ENCODE measurements around the gene OR2Y1. TPM values are rescaled to one million over a fixed set of nuclear protein-coding genes. Genes with fewer than 3 reads are reported as not detected.

The OR2Y1 gene
- total RNA-seq, 1 donor, result not detected

DNA sequence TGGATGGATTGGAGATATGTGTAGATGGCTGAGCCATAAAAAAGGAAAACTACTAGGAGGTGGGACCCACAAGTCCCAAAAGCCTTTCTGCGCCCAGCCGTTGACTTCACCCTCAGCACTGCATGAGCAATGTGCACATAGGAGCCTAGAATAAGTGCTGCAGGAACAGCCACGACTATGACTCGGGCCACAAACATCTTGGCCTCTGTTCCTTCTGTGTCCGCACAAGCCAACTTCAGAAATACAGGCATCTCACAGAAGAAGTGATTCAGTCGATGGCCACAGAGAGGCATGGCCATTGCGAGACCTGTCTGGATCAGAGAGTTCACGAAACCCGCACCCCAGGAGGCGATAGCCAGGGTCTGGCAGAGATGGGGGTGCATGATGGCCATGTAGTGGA is 587 bp downstream of the OR2Y1 start:
- no peak overlapping the region for H3K4me3 ChIP-seq (ENCODE audit: low read depth, low read length)
- DNase-seq (ENCODE audit: low read depth), result peak; percentile 3
- TF ChIP-seq CTCF (IDR thresholded peaks at IDR 0.05; ENCODE audit: insufficient read depth, low read length), result no peak

DNA sequence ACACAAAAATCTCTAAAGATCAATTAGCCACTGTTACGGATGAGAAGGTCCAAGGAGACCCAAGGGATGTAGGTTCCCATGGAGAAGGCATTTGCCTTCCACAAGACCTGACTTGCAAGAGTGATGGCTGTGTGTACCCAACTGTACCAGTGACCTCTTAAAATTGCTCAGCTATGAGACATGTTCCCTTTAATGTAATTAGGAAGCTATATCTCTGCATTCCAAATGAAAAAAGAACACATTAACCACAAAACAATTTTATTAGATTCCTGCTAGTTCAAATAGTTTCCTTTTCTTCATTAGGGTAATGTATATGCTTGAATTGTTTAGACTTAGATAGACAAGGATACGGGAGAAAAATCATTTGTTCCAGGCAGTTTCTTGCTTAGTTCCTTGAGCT is 3.3 kb downstream of the OR2Y1 start:
- no peak overlapping the region for H3K4me3 ChIP-seq (ENCODE audit: low read depth, low read length)
- no peak for TF ChIP-seq CTCF (IDR thresholded peaks at IDR 0.05; ENCODE audit: insufficient read depth, low read length)
- no peak for DNase-seq (ENCODE audit: low read depth)

- no peak overlapping the region for H3K4me3 ChIP-seq (ENCODE audit: low read depth, low read length)
- TF ChIP-seq CTCF (IDR thresholded peaks at IDR 0.05; ENCODE audit: insufficient read depth, low read length), result no peak
- DNase-seq (ENCODE audit: low read depth), result no peak
Measured at GRCh38 chr5:180724944-180725343, 14.9 kb downstream of the OR2Y1 start.

GRCh38 chr5:180723936-180724335 is 15.9 kb downstream of the OR2Y1 start:
- DNase-seq (ENCODE audit: low read depth), result no peak
- H3K4me3 ChIP-seq (ENCODE audit: low read depth, low read length), result no peak overlapping the region
- no peak for TF ChIP-seq CTCF (IDR thresholded peaks at IDR 0.05; ENCODE audit: insufficient read depth, low read length)

DNA sequence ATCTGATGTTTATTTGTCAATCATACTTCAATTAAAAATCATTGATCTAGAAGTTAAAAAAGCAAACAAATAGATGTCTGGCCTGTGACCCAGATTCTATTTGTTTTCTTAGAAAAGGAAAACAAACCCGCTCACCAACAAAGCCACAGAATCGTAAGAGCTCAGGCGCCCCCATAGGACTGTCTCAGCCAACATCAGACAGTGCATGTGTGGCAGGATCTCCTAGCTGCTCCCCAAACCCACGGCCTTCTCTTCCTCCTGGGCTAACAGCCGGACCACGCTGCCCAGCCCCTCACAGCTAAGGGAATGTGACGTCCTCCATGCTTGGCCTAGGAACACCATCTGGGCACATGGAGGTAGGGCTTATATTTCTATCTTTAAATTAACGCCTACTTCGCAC is 19.4 kb downstream of the OR2Y1 start:
- no peak for TF ChIP-seq CTCF (IDR thresholded peaks at IDR 0.05; ENCODE audit: insufficient read depth, low read length)
- no peak overlapping the region for H3K4me3 ChIP-seq (ENCODE audit: low read depth, low read length)
- no peak for DNase-seq (ENCODE audit: low read depth)

- DNase-seq (ENCODE audit: low read depth), result no peak
- TF ChIP-seq CTCF (IDR thresholded peaks at IDR 0.05; ENCODE audit: insufficient read depth, low read length), result no peak
- no peak overlapping the region for H3K4me3 ChIP-seq (ENCODE audit: low read depth, low read length)
Measured at GRCh38 chr5:180719781-180720180, 20.1 kb downstream of the OR2Y1 start.

DNA sequence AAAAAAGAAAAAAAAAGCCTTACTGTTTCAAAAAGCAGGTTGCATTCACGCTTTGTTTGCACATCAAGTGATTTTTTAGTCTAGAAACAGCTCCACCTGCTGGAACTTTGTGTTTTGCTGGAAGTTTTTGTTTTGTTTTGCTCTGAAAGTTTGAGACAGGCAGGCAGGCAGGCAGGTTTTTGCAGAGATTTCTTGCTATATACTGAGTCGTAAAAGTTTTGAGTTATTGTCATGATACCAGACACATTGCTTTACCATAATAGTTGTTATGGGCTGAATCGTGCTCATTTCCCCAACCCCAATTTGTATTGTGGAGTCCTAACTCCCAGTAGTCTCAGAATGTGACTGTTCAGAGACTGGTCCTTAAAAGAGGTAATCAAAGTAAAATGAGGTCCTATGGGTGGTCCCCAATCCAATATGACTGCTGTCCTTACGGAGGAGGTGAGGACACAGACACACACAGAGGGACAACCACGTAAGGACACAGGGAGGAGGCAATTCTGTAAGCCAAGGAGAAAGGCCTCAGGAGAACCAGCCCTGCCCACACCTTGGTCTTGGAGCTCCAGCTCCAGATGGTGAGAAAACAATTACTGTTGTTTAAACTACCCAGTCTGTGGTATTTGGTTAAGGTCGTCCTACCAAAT is 20.9 kb downstream of the OR2Y1 start:
- no peak overlapping the region for H3K4me3 ChIP-seq (ENCODE audit: low read depth, low read length)
- peak; percentile 49 for DNase-seq (ENCODE audit: low read depth)
- TF ChIP-seq CTCF (IDR thresholded peaks at IDR 0.05; ENCODE audit: insufficient read depth, low read length), result peak; percentile 79
